Erythroblast (primary cell): ENCODE measurements around the gene DGKI.

Experiments used
- GATA1 ChIP-seq: IDR thresholded peaks from 2 replicates; pipeline ENCODE4 v1.6.1; 2011; ENCODE audit warnings: low read depth, mild to moderate bottlenecking, control low read depth, low read length, moderate library complexity
- POLR2A ChIP-seq: IDR thresholded peaks from 2 replicates; pipeline ENCODE4 v1.6.1; 2011; ENCODE audit warnings: mild to moderate bottlenecking, low read length

DNA sequence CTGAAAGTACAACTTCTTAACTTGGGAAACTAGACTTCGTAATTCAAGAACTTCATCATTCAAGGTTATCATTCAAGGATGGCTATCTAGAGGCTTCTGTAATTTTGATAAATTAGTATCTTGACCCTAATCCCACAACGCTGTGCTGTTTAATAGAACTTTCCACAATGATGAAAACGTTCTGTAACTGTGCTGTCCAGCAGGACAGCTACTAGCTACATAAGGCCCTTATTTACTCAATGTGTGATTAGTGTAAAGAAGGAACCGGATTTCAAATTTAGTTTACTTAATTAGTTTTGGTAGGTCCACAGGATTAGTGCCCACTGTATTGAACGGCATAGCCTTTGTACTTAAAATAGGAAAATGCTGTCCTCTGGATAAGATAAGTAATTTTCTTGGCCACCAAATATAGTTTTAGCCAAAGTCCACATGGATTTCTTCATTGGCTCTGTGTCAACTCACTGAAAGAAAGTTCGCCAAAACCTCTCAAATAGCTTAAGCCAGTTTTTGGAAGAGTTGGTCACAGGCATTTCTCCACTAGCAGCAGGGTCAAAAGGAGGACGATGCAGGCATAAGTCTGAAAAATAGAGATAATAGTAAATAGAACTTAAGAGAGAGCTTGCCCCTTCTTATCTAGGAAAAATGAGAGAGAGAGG is 17.3 kb downstream of the DGKI start:
- TF ChIP-seq POLR2A (no peak), GATA1 (no peak)
